Smooth muscle cell of the pulmonary artery (primary cell): ENCODE results near the gene EIF4E3. TPM values are rescaled to one million over a fixed set of nuclear protein-coding genes. Genes with fewer than 3 reads are reported as not detected.

Source experiments
- total RNA-seq: library from RNA; depleted of rRNA; stranded (reverse); fragments of >200 nt; gene quantifications from 2 replicates; pipeline ENCODE4 v1.2.3, GENCODE V29; 2014

EIF4E3 gene
- total RNA-seq, result 0.83 and 2.9 TPM in 2 replicates

DNA sequence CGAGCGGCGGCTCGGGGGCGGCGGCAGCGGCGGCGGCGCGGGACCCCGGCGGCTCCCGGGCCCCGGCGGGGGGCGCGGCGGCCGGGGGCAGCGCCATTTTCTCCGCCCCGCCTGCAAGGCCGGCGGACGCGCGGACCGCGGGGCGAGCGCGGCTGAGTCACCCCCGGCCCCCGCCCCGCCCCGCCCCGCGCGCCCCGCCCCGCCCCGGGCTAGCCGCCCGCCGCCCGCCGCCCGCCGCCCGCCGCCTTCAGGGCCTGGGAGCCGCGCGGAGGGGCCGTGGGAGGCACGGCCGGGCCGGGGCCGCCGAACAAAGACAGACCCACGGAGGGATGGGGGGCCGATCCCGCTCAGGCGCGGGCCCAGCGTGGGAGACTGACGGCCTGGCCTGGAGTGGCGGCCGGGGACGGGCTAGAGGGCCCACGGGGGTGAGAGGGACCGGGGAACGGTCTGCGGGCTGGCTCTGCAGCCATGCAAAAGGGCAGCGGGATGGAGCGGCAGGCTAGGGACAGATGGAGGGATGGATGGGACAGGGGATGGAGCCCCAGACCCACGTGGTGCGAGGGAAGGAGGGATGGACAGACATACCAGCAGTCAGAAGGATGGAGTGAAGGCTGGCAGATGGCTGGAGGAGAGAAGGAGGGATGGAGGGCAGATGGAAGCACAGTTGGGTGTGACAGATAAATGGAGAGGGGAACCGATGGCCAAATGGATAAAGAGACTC is at the start of gene EIF4E3:
Gene EIF4E3, minus strand, starts transcription at position 132 of the 721 bp plus-strand sequence. Its CDS starts 35 bp downstream, at position 97.

DNA sequence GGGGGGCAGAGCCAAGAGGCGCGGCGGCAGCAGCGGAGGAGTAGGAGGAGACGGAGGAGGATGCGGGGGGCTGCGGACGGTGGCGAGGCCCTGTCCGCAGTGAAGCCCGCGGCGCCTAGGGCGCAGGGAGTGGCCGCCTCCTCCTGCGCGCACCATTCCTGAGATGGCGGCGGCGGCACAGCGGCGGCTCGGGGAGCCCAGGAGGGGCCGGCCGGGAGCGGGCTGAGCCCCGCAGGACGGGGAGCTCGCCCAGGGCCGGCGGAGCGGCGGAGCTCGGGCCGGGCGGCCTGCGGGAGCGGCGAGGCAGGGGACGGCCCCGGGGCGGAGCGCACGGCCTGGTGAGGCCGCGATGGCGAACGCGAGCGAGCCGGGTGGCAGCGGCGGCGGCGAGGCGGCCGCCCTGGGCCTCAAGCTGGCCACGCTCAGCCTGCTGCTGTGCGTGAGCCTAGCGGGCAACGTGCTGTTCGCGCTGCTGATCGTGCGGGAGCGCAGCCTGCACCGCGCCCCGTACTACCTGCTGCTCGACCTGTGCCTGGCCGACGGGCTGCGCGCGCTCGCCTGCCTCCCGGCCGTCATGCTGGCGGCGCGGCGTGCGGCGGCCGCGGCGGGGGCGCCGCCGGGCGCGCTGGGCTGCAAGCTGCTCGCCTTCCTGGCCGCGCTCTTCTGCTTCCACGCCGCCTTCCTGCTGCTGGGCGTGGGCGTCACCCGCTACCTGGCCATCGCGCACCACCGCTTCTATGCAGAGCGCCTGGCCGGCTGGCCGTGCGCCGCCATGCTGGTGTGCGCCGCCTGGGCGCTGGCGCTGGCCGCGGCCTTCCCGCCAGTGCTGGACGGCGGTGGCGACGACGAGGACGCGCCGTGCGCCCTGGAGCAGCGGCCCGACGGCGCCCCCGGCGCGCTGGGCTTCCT is 28.8 kb upstream of the EIF4E3 start, which contains the start of gene GPR27:
Gene GPR27, plus strand, starts transcription at position 155 of the 909 bp plus-strand sequence. Its CDS starts 195 bp downstream, at position 350.

Other genes starting within 250 kb of the EIF4E3 start
- gene FOXP1, start 141.7 kb downstream of the EIF4E3 start, total RNA-seq, result 64.8 and 76.8 TPM in 2 replicates
- gene GPR27, start 28.5 kb upstream of the EIF4E3 start, total RNA-seq, result 0.13 and 0.26 TPM in 2 replicates
- gene PROK2, start 59.7 kb upstream of the EIF4E3 start, total RNA-seq, result not detected in 2 replicates